ENCODE measurements around the gene CIAO2A.
"Not testable (repeated sequence)": the region's sequence is repeated elsewhere in the genome, so short reads cannot be mapped to it uniquely, and the experiment has no call there.

Gene CIAO2A

GRCh38 chr15:64110108-64110701 lies 16.6 kb upstream of the CIAO2A start:
- not testable (repeated sequence) for H3K4me3 ChIP-seq (ENCODE audit: low read length); H3K27me3 ChIP-seq (ENCODE audit: control insufficient read depth, insufficient read depth, low read length); H3K36me3 ChIP-seq (ENCODE audit: control insufficient read depth, insufficient read depth, low read length); H3K9me3 ChIP-seq (ENCODE audit: control insufficient read depth, low read length); H3K9ac ChIP-seq (ENCODE audit: low read length)
- peaks cover 16% of the 10 kb centered on the region for H3K4me1 ChIP-seq (ENCODE audit: control insufficient read depth, insufficient read depth, low read length)

- Histone ChIP-seq H3K4me3 (ENCODE audit: low read length) (no peak overlapping the region), H3K9ac (ENCODE audit: low read length) (no peak overlapping the region), H3K4me1 (ENCODE audit: control insufficient read depth, insufficient read depth, low read length) (peaks cover 12% of the 10 kb centered on the region), H3K27me3 (ENCODE audit: control insufficient read depth, insufficient read depth, low read length) (no peaks in the 10 kb centered on the region), H3K9me3 (ENCODE audit: control insufficient read depth, low read length) (no peaks in the 10 kb centered on the region), H3K36me3 (ENCODE audit: control insufficient read depth, insufficient read depth, low read length) (no peaks in the 10 kb centered on the region)
Observed at GRCh38 chr15:64107337-64107736, 13.7 kb upstream of the CIAO2A start.

DNA sequence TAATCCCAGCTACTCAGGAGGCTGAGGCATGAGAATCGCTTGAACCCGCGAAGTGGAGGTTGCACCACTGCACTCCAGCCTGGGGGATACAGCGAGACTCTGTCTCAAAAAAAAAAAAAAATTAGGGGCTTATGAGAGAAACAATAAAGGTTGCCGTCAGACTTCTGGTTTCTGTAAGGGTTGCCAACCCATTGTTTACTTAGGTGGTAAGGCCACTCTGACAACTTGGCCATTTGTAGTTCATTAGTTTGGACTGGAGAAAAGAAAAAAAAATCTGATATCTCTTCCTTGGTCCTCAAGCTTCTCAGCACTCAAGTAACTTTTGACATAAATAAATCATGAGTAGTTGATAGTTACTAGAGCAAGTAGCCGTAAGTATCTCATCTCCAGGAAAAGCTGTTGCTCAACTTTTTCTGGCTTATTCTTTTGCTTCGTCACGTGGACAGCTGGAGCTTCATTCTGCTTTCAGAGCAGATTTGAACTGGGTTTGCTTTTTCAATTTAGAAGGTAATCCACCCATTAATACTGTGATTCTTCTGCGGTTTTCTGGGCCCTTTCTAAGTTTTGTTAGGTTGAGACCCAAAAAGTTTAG lies 11.6 kb upstream of the CIAO2A start:
- Histone ChIP-seq H3K27me3 (ENCODE audit: control insufficient read depth, insufficient read depth, low read length) (no peaks in the 10 kb centered on the region), H3K4me3 (ENCODE audit: low read length) (no peak overlapping the region), H3K4me1 (ENCODE audit: control insufficient read depth, insufficient read depth, low read length) (no peaks in the 10 kb centered on the region), H3K36me3 (ENCODE audit: control insufficient read depth, insufficient read depth, low read length) (no peaks in the 10 kb centered on the region), H3K9me3 (ENCODE audit: control insufficient read depth, low read length) (no peaks in the 10 kb centered on the region), H3K9ac (ENCODE audit: low read length) (no peak overlapping the region)

- H3K4me1 ChIP-seq (ENCODE audit: control insufficient read depth, insufficient read depth, low read length), result peaks cover 5% of the 10 kb centered on the region
- H3K9me3 ChIP-seq (ENCODE audit: control insufficient read depth, low read length), result no peaks in the 10 kb centered on the region
- no peaks in the 10 kb centered on the region for H3K27me3 ChIP-seq (ENCODE audit: control insufficient read depth, insufficient read depth, low read length)
- no peak overlapping the region for H3K4me3 ChIP-seq (ENCODE audit: low read length)
- H3K9ac ChIP-seq (ENCODE audit: low read length), result no peak overlapping the region
- no peaks in the 10 kb centered on the region for H3K36me3 ChIP-seq (ENCODE audit: control insufficient read depth, insufficient read depth, low read length)
Observed at GRCh38 chr15:64102497-64102896, 8.9 kb upstream of the CIAO2A start.

GRCh38 chr15:64100958-64101357 lies 7.3 kb upstream of the CIAO2A start:
- no peak overlapping the region for H3K9ac ChIP-seq (ENCODE audit: low read length)
- H3K9me3 ChIP-seq (ENCODE audit: control insufficient read depth, low read length), result no peaks in the 10 kb centered on the region
- H3K4me1 ChIP-seq (ENCODE audit: control insufficient read depth, insufficient read depth, low read length), result peaks cover 14% of the 10 kb centered on the region
- H3K27me3 ChIP-seq (ENCODE audit: control insufficient read depth, insufficient read depth, low read length), result no peaks in the 10 kb centered on the region
- no peaks in the 10 kb centered on the region for H3K36me3 ChIP-seq (ENCODE audit: control insufficient read depth, insufficient read depth, low read length)
- no peak overlapping the region for H3K4me3 ChIP-seq (ENCODE audit: low read length)

DNA sequence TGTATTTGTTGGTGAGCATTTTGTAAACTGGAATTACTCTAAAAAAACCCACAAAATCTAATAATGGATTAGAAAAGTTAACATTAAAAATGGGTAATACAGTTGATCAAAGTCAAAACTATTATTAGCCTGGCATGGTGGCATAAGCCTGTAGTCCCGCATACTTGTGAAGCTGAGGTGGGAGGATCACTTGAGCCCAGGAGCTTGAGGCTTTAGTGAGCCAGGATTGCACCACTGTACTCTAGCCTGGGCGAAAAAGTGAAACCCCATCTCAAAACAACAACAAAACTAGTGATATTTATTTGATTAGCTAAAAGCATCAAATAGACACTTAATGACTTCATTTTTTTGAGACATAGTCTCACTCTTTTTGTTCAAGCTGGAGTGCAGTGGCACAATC lies 5.7 kb upstream of the CIAO2A start:
- H3K4me3 ChIP-seq (ENCODE audit: low read length), result no peak overlapping the region
- peaks cover 26% of the 10 kb centered on the region for H3K4me1 ChIP-seq (ENCODE audit: control insufficient read depth, insufficient read depth, low read length)
- H3K36me3 ChIP-seq (ENCODE audit: control insufficient read depth, insufficient read depth, low read length), result no peaks in the 10 kb centered on the region
- H3K27me3 ChIP-seq (ENCODE audit: control insufficient read depth, insufficient read depth, low read length), result no peaks in the 10 kb centered on the region
- H3K9ac ChIP-seq (ENCODE audit: low read length), result no peak overlapping the region
- no peaks in the 10 kb centered on the region for H3K9me3 ChIP-seq (ENCODE audit: control insufficient read depth, low read length)

DNA sequence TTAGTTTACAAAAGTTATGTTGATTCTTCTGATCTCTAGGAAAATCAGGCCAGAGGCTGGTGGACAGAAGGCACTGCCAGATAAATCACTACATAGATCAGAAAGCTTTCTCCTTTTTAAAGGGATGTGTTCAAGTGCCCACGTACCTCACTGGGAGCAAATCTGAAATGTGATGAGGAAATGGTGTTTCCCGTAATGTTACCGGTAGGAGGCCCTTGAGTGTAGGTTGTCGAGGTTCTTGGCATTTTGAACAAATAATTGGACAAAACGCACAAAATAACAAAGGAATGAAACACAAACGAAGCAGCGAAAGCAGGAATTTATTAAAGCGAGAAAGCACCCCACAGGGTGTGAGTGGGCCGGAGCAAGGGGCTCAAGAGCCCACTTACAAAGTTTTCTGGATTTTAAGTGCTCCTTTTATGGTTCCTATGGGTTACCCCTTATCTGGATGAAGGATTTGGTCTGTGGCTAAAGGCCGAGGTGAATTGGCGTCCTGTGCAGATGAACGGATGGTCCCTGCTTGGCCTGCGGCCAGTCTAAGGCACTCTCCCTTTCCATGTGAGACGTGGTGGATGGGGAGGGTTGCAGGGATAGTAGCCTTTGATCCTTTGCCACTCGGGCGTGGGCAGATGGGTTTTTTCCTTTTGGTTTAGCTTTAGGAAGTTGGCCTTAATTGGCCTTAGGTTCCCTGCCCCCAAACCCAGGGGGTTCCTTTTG lies 3.2 kb upstream of the CIAO2A start:
- peaks cover 34% of the 10 kb centered on the region for H3K4me1 ChIP-seq (ENCODE audit: control insufficient read depth, insufficient read depth, low read length)
- H3K9me3 ChIP-seq (ENCODE audit: control insufficient read depth, low read length), result no peaks in the 10 kb centered on the region
- peak overlapping the region; percentile 79 for H3K4me3 ChIP-seq (ENCODE audit: low read length)
- H3K27me3 ChIP-seq (ENCODE audit: control insufficient read depth, insufficient read depth, low read length), result no peaks in the 10 kb centered on the region
- H3K9ac ChIP-seq (ENCODE audit: low read length), result peak overlapping the region; percentile 90
- no peaks in the 10 kb centered on the region for H3K36me3 ChIP-seq (ENCODE audit: control insufficient read depth, insufficient read depth, low read length)

DNA sequence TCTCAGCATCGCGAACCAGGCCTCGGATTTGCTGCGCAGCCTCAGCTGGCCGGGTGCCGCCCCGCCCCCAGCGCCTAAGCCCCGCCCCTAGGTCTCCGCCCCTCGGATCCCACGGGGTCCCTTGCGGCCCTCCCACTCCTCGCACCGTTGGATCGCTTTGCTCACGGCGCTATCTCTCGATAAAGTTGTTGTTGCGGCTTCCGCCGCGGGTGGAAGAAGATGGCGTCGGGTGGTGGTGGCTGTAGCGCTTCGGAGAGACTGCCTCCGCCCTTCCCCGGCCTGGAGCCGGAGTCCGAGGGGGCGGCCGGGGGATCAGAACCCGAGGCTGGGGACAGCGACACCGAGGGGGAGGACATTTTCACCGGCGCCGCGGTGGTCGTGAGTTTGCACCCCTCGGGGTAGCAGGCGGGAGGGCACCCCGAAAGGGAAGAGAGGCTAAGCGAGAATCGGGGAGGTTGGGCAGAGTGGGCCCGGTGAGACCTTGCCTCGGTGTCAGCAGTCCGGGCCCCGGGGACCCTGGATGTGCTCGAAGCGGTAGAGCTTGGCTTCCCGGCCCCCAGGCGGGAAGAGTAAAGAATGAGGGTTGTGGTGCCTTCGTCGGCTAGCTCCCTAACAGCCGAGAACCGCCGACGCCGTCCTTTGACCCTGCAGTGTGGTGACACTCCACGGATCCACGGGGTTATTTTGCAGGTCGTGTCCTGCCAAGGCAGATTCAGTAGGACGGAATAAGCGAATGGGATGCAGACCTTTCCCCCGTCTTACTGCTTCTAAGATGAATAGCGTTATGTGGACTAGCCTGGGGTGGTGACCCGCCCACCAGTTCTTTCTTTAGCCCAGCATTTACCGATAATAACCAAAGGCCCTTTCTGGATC lies 2.4 kb upstream of the CIAO2A start, which contains the start of gene SNX1:
SNX1 (plus strand) TSS at position 188 of the 873 bp plus-strand sequence; CDS start at position 220, 32 bp downstream.
- Histone ChIP-seq H3K4me1 (ENCODE audit: control insufficient read depth, insufficient read depth, low read length) (peaks cover 34% of the 10 kb centered on the region), H3K9ac (ENCODE audit: low read length) (peak within 1 kb of the TSS; percentile 90), H3K9me3 (ENCODE audit: control insufficient read depth, low read length) (no peaks in the 10 kb centered on the region), H3K36me3 (ENCODE audit: control insufficient read depth, insufficient read depth, low read length) (no peaks in the 10 kb centered on the region), H3K4me3 (ENCODE audit: low read length) (peak within 1 kb of the TSS; percentile 79), H3K27me3 (ENCODE audit: control insufficient read depth, insufficient read depth, low read length) (no peaks in the 10 kb centered on the region)

DNA sequence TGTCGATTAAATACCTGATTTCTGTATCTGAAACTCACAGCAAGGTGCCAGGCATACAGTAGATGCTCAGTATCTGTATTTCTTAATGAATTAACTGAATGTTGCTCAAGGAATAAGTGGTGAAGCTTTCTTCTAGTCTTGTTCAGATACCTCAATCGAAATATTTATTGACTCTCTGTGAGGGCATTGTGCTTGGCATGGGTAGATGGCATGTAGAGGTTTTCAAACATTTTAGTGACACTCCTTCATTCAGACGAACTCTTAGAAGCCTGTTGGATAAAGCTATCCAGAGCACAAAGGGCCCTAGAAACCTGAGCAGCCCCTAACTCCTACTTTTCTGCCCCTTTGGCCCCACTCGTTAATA lies 1.8 kb upstream of the CIAO2A start:
- H3K9ac ChIP-seq (ENCODE audit: low read length), result peak overlapping the region; percentile 90
- no peaks in the 10 kb centered on the region for H3K27me3 ChIP-seq (ENCODE audit: control insufficient read depth, insufficient read depth, low read length)
- no peaks in the 10 kb centered on the region for H3K36me3 ChIP-seq (ENCODE audit: control insufficient read depth, insufficient read depth, low read length)
- no peaks in the 10 kb centered on the region for H3K9me3 ChIP-seq (ENCODE audit: control insufficient read depth, low read length)
- H3K4me3 ChIP-seq (ENCODE audit: low read length), result no peak overlapping the region
- peaks cover 34% of the 10 kb centered on the region for H3K4me1 ChIP-seq (ENCODE audit: control insufficient read depth, insufficient read depth, low read length)

- Histone ChIP-seq H3K4me3 (ENCODE audit: low read length) (peak overlapping the region; percentile 81), H3K9ac (ENCODE audit: low read length) (peak overlapping the region; percentile 71), H3K9me3 (ENCODE audit: control insufficient read depth, low read length) (no peaks in the 10 kb centered on the region), H3K27me3 (ENCODE audit: control insufficient read depth, insufficient read depth, low read length) (no peaks in the 10 kb centered on the region), H3K36me3 (ENCODE audit: control insufficient read depth, insufficient read depth, low read length) (no peaks in the 10 kb centered on the region), H3K4me1 (ENCODE audit: control insufficient read depth, insufficient read depth, low read length) (peaks cover 34% of the 10 kb centered on the region)
Observed at GRCh38 chr15:64092864-64093626, 593 bp downstream of the CIAO2A start.

GRCh38 chr15:64092075-64092820 lies 1.4 kb downstream of the CIAO2A start:
- H3K9ac ChIP-seq (ENCODE audit: low read length), result peak overlapping the region; percentile 71
- H3K4me1 ChIP-seq (ENCODE audit: control insufficient read depth, insufficient read depth, low read length), result peaks cover 27% of the 10 kb centered on the region
- H3K4me3 ChIP-seq (ENCODE audit: low read length), result peak overlapping the region; percentile 81
- H3K9me3 ChIP-seq (ENCODE audit: control insufficient read depth, low read length), result no peaks in the 10 kb centered on the region
- H3K27me3 ChIP-seq (ENCODE audit: control insufficient read depth, insufficient read depth, low read length), result no peaks in the 10 kb centered on the region
- H3K36me3 ChIP-seq (ENCODE audit: control insufficient read depth, insufficient read depth, low read length), result no peaks in the 10 kb centered on the region

Data from mucosa of stomach (tissue), 1 donor.